Iris pigment epithelial cell (primary cell): ENCODE measurements around the gene MTCL1.

ENCODE experiments used
- DNase-seq: peaks from one replicate; pipeline ENCODE4 v3.0.0-alpha.2; 2011; ENCODE audit warnings: low read depth

The MTCL1 gene

GRCh38 chr18:8713691-8714090 is 8.3 kb downstream of the MTCL1 start:
- no peak for DNase-seq

- DNase-seq, result no peak
Measured at GRCh38 chr18:8715599-8715998, 10.2 kb downstream of the MTCL1 start.

GRCh38 chr18:8717011-8717770 is 11.8 kb downstream of the MTCL1 start:
- DNase-seq, result no peak

GRCh38 chr18:8718401-8718913 is 13.1 kb downstream of the MTCL1 start:
- no peak for DNase-seq

- DNase-seq, result no peak
Measured at GRCh38 chr18:8719192-8719591, 13.8 kb downstream of the MTCL1 start.

- no peak for DNase-seq
Measured at GRCh38 chr18:8720141-8720540, 14.8 kb downstream of the MTCL1 start.

GRCh38 chr18:8721094-8721669 is 15.8 kb downstream of the MTCL1 start:
- DNase-seq, result no peak

- DNase-seq, result peak; percentile 80
Measured at GRCh38 chr18:8721716-8722115, 16.4 kb downstream of the MTCL1 start.

- no peak for DNase-seq
Measured at GRCh38 chr18:8722946-8723820, 17.8 kb downstream of the MTCL1 start.

- DNase-seq, result no peak
Measured at GRCh38 chr18:8724452-8724851, 19.1 kb downstream of the MTCL1 start.

GRCh38 chr18:8726281-8726680 is 20.9 kb downstream of the MTCL1 start:
- no peak for DNase-seq

GRCh38 chr18:8726963-8727705 is 21.8 kb downstream of the MTCL1 start:
- no peak for DNase-seq

GRCh38 chr18:8730080-8730827 is 24.9 kb downstream of the MTCL1 start:
- peak; percentile 95 for DNase-seq

GRCh38 chr18:8732442-8733360 is 27.3 kb downstream of the MTCL1 start:
- no peak for DNase-seq

GRCh38 chr18:8734496-8734895 is 29.1 kb downstream of the MTCL1 start:
- DNase-seq, result no peak

GRCh38 chr18:8735274-8735673 is 29.9 kb downstream of the MTCL1 start:
- DNase-seq, result no peak

GRCh38 chr18:8741117-8741516 is 35.8 kb downstream of the MTCL1 start:
- DNase-seq, result no peak

GRCh38 chr18:8741532-8741931 is 36.2 kb downstream of the MTCL1 start:
- no peak for DNase-seq

- no peak for DNase-seq
Measured at GRCh38 chr18:8742387-8743361, 37.3 kb downstream of the MTCL1 start.
